NCI-H1092 treated with DMSO at 0.1 percent for 48 hours (cell line): Measurements from ENCODE around the gene MAN1B1.

Source experiments
- DNase-seq: peaks from one replicate; lab custom pipeline; 2025; lab: John Stamatoyannopoulos, UW

MAN1B1 gene

DNA sequence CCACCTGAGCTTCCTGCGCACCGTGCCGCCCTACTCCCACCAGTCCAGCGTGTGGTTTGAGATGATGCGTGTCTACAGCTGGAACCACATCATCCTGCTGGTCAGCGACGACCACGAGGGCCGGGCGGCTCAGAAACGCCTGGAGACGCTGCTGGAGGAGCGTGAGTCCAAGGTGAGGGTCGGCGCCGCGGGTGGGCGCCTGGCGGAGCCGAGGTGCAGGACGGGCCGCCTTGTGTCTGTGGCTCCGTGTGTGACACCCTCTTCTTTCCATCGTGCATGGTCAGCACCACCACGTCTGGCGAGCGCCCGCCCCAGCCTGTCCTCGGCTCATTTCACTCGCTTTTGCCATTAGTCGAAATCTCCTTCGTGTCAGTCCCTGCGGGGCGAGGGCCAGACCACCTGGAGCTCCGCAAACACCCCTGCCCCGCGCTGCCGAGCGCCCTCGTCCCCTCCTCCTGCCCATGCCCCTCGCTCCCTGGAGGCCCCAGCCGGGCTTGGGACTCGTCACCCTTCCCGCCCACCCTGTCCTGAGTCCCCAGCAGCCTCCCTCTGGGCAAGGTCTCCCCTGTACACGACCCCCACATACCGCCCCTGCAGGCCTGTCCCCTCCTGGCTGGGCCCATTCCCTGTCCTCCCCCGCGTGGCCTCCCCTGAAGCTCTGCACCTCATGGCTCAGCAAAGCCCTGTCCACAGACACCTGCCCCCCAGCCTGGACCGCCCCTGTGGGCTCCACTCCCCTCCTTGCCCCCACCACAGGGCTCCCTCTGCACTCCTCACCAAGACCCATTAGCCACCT lies 59.1 kb downstream of the MAN1B1 start:
- no peak for DNase-seq

DNA sequence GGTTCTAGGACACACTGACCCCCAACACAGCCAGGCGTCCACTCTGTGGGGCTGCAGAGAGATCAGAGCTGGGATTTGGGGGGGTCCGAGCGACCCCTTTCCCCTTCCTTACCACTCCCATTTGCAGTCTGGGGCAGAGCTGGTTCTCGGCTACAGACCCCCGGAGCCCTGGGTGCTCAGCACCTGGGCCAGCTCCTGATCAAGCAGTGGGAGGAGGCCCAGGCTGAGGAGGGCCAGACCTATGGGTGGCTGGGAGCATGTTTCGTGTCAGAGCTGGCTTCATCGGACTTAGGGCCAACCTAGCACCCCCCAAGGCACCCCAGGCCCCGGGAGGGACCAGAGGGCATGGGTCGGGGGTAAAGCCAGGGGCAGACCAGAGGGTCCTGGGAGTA lies 59.7 kb downstream of the MAN1B1 start:
- no peak for DNase-seq

DNA sequence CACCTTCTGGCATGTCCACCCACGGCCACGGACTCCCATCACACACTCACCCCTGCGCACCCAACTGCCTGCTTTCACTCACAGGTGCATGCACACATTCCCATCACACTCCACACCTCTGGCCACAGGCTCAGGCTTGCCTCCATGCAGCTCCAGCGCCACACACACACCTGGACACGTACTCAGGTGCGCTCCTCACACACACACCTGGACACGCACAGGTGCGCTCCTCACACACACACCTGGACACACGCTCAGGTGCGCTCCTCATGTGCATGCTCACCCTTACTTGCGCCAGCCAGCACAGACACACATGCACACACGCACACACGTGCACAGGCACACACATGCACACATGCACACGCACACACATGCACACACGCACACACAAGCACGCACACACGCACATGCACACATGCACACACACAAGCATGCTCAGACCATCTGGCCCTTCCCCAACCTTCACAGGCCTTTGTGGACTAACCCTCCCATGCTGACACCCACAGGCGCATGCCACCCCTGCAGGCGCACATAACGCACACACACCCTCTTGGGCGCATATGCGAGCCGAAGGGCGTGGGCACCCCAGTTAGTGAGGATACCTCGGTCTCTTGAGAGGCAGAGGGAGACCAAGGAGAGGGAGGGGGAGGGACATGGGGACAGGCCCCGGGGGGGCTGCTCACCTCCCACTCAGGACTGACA lies 60.5 kb downstream of the MAN1B1 start:
- no peak for DNase-seq

DNA sequence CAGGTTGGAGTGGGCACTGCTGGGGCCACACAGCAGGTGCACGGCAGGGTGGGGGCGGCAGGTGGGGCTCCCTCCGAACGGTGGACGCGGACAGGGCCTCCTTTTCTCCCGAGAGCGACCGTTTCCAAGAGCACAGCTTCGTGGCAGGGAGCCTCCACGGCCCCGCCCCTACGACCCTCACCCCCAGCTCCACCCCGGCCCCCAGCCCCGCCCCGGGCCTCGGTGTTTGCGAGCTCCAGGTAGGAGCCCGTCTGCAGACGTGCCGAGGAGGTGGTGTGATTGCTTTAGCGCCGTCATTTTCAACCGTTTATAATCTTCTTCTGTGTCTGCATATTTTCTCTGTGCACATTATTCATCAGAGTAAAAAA lies 61.0 kb downstream of the MAN1B1 start:
- no peak for DNase-seq

DNA sequence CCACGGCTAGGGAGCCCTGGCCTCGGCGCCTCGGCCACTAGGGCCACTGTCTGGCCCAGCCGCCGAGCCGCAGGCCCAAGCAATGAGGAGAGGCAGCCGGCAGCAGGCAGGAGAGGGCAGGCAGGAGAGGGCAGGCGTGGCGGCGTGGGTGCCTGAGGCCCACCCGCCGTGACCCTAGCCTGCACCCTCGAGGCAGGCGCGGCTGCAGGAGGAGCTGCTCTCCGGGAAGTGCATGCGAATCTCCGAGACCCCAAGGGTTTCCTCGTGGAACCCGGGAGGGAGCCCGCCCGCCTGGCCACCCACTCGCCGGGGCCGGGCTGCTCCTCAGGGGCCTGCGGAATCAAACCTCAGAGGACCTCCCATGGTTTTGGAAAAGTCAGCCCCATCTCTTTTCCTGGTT lies 61.5 kb downstream of the MAN1B1 start:
- DNase-seq = no peak

DNA sequence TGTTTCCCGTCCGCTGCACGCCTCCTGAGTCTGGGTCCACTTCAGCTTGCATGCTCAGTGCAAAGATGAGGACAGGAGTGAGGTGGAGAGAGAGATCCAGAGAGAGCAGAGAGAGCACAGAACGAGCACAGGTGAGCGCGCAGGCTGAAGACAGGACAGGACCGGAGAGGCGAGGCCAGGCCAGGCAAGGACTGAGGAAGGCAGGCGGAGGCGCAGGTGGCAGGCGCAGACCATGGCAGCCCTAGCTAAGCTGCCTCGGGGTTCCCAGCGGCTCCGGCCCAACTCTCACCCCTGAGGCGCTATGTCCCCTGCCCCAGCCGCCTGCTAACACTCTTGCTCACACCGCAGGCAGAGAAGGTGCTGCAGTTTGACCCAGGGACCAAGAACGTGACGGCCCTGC lies 61.9 kb downstream of the MAN1B1 start:
- no peak for DNase-seq

DNA sequence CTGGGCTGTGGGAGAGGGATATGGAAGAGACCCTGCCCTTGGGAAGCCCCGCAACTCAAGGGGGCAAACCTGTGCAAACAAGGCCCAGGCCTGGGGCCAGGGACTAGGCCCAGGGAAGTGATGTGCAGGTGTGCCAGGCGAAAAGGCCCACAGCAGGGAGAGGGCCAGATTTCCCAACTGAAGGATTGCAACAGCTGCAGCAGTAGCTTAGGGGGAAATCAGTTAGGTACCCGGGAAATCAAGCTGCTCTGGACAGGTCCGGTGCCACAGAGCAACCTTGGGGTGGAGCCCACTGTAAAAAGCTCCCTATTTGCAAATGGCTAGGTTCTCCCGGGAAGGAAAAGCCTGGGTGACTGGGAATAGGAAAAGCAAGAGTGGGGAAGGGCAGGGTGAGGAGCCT lies 62.6 kb downstream of the MAN1B1 start:
- no peak for DNase-seq

DNA sequence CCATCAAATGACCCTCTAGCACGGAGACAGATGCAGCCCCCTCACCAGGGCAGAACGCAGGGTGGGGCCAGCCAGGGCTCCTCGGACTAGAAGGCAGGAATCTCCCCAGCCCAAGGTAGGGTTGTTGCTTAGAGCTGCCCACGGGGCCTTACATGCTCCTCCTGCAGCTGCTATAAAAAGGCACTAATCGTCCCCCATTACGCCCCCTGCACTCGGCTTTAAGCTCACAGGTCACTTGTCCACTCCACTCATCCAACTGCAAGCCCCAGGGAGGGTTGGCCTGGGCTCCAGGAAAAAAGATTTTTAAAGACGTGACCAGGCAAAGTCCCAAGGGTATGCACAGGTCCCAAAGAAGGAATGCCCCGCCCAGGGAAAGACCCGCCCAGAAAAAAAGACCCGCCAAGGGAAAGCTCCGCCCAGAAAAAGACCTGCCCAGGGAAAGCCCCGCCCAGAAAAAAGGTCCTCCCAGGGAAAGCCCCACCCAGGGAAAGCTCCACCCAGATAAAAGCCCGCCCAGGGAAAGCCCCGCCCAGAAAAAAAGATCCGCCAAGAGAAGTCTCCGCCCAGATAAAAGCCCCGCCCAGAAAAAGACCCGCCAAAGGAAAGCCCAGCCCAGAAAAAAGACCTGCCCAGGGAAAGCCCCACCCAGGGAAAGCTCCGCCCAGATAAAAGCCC lies 63.3 kb downstream of the MAN1B1 start:
- DNase-seq = no peak

DNA sequence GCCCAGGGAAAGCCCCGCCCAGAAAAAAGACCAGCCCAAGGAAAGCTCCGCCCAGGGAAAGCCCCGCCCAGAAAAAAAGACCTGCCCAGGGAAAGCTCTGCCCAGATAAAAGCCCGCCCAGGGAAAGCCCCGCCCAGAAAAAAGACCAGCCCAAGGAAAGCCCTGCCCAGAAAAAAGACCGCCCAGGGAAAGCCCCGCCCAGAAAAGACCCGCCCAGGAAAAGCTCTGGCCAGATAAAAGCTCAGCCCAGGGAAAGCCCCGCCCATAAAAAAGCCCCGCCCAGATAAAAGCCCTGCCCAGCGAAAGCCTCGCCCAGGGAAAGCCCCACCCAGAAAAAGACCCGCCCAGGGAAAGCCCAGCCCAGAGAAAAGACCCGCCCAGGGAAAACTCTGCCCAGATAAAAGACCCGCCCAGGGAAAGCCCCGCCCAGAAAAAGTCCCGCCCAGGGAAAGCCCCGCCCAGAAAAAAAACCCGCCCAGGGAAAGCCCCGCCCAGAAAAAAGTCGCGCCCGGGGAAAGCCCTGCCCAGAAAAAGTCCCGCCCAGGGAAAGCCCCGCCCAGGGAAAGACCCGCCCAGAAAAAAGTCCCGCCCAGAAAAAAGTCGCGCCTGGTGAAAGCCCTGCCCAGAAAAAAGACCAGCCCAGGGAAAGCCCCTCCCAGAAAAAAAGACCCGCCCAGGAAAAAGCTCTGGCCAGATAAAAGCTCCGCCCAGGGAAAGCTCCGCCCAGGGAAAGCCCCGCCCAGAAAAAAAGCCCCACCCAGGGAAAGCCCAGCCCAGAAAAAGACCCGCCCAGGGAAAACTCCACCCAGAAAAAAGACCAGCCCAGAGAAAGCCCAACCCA lies 64.1 kb downstream of the MAN1B1 start:
- no peak for DNase-seq

DNA sequence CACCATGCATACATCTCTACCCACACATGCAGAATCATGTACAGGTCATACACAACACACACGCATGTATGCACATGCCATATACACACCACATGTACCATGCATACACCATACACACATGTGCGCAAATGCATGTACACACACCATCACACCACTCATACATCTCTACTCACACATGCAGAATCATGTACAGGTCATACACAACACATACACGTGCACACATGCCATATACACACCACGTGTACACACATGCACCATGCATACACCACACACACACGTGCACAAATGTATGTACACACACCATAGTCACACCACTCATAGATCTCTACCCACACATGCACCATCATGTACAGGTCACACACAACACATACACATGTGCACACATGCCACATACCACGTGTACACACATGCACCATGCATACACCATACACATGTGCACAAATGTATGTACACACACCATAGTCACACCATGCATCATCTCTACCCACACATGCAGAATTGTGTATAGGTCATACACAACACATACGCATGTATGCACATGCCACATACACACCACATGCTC lies 66.1 kb downstream of the MAN1B1 start:
- no peak for DNase-seq

DNA sequence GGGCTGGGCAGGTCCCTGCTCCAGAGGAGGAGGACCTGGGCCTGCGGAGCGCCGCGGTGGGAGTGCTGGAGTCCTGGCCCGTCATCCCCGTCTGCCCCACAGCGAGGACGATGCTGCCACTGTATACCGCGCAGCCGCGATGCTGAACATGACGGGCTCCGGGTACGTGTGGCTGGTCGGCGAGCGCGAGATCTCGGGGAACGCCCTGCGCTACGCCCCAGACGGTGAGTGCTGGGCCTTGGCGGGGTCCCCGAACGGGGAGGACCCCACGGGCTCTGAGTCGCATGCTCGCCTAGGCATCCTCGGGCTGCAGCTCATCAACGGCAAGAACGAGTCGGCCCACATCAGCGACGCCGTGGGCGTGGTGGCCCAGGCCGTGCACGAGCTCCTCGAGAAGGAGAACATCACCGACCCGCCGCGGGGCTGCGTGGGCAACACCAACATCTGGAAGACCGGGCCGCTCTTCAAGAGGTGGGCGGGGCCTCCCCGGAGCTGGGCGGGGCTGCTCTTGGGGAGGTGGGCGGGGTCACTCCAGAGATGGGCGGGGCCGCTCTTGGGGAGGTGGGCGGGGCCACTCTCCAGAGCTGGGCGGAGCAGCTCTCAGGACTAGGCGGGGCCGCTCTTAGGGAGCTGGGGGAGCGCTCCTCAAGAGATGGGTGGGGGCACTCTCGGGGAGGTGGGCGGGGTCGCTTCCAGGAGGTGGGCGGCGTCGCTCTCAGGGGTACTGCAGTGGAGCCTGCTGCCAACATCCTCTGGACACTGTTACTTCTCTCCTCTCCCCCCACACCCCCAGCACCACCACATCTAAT lies 70.0 kb downstream of the MAN1B1 start:
- no peak for DNase-seq

DNA sequence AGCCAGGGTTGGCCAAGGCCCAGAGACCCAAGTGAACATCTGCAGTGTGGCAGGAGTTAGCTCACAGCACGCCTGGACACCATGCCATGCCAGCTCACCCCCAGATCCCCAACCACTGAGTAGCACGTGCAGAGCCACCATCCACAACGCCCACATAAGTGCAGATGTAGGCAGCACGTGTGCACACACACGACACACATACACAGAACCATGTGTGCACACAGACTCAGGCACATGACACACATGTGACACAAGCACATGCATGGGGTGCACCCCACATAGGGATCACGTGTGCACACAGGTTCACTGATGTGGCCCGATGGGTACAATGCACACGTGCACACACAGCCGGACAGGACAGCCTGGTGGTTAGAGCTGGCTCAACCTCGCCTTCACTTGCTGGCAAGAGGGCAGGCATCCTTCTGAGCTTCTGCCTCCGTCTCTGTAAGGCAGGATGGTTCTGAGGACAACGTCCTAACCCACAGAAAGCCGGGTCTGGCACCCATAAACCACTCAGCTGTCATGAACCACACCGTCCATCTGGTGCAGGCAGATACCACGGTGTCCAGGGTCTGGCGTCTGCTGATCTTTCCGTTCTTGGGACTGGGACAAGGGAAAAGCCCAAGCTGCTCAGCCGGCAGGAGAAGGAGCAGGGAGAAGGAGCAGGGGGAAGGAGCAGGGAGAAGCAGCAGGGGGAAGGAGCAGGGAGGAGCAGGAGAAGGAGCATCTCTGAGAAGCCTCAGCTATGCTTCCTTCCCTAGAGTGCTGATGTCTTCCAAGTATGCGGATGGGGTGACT lies 71.0 kb downstream of the MAN1B1 start:
- no peak for DNase-seq

DNA sequence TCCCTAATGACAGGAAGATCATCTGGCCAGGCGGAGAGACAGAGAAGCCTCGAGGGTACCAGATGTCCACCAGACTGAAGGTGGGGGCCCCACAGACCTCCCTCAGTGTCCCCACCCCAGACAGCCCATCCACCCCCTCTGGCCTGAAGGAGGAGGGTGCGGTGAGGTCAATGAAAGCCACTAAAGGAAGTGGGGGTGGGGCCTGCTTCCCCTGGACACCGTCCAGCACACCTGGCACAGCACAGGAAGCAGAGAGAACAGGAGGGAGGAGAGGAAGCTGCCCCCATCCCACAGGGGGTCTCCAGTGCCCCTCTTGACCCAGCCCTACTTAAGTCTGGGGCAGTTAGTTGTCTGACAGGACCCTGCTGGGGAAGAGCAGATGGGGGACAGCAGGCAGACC lies 71.8 kb downstream of the MAN1B1 start:
- DNase-seq = no peak
